ENCODE data around the gene DKC1.

DKC1 gene

DNA sequence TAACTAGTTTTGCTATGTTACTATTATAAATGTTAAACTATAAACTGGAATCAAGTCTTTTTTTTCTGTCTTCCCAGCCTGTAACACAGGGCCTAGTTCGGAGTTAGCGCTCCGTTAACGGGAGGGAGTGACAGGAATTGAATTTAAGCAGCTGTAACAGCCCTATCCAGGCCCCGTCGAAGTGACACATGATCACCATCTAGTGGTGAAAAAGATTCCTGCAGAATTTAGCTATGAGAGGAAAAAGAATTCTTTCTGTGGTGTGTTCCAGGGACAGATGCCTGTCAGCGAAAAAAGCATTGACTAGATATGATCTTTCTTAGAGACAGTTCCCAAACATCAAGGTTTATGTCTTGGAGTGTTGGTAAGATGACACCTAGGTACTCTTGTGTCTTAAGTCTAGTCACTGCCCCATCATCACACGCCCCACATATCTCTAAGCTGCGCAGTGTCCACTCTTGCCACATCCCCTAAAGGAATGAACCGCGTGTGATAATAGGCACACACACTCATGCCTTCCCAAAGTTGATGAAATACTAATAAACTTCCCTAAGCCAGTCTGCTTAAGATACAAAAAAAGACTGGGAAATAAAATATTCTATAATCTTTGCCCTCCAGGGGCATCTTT lies 13.8 kb upstream of the DKC1 start:
- no peaks in the 10 kb centered on the region for H3K9me3 ChIP-seq (ENCODE audit: insufficient read depth, low read length)
- H3K4me2 ChIP-seq (ENCODE audit: low read length) = peak overlapping the region; percentile 54
- no peaks in the 10 kb centered on the region for H3K36me3 ChIP-seq (replicated peaks; ENCODE audit: low read depth, low read length)
- no peak for TF ChIP-seq EZH2phosphoT487 (IDR thresholded peaks at IDR 0.05; ENCODE audit: low read depth)
- TF ChIP-seq, protein P1, sequence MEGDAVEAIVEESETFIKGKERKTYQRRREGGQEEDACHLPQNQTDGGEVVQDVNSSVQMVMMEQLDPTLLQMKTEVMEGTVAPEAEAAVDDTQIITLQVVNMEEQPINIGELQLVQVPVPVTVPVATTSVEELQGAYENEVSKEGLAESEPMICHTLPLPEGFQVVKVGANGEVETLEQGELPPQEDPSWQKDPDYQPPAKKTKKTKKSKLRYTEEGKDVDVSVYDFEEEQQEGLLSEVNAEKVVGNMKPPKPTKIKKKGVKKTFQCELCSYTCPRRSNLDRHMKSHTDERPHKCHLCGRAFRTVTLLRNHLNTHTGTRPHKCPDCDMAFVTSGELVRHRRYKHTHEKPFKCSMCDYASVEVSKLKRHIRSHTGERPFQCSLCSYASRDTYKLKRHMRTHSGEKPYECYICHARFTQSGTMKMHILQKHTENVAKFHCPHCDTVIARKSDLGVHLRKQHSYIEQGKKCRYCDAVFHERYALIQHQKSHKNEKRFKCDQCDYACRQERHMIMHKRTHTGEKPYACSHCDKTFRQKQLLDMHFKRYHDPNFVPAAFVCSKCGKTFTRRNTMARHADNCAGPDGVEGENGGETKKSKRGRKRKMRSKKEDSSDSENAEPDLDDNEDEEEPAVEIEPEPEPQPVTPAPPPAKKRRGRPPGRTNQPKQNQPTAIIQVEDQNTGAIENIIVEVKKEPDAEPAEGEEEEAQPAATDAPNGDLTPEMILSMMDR (IDR thresholded peaks at IDR 0.05; ENCODE audit: low read depth, low read length) = peak; percentile 63
- no peak overlapping the region for H3K9ac ChIP-seq (ENCODE audit: low read length)
- no peaks in the 10 kb centered on the region for H3K79me2 ChIP-seq (ENCODE audit: low read length)
- H3K4me1 ChIP-seq (ENCODE audit: low read length) = peaks cover 7% of the 10 kb centered on the region
- no peak overlapping the region for H3K27ac ChIP-seq (ENCODE audit: low read length)
- 0 out of 2 replicates have a peak, but pooled peaks cover 5% of the 10 kb centered on the region for H4K20me1 ChIP-seq (ENCODE audit: insufficient read depth, low read length)
- peaks cover 36% of the 10 kb centered on the region for H3K27me3 ChIP-seq (ENCODE audit: low read depth, low read length)
- H2AFZ ChIP-seq (ENCODE audit: low read depth, low read length) = no peak overlapping the region
- H3K4me3 ChIP-seq (ENCODE audit: low read length) = no peak overlapping the region

DNA sequence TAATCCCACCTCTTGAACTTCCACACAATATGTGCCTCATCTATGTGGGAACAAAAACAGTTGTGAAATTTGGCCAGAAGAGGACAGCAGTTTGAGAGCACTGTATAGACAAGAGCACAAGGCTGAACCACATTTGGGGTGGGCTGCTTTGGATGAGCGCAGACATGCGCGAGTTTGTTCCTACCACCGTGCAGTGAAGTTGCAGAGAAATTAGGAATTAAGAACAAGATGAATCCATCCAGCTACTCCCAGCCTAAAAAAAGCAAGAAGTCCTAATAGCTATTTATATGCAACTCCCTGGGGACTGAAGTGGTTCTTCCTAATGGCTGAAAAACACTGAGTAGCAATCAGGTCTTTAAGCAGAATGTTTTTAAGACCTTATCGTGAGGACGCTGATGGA lies 12.8 kb upstream of the DKC1 start:
- H3K4me3 ChIP-seq (ENCODE audit: low read length) = peak overlapping the region; percentile 93
- no peaks in the 10 kb centered on the region for H3K9me3 ChIP-seq (ENCODE audit: insufficient read depth, low read length)
- peaks cover 36% of the 10 kb centered on the region for H3K27me3 ChIP-seq (ENCODE audit: low read depth, low read length)
- peak overlapping the region; percentile 62; the same call in 1 of the 2 replicates for H2AFZ ChIP-seq (ENCODE audit: low read depth, low read length)
- peak overlapping the region; percentile 99 for H3K4me2 ChIP-seq (ENCODE audit: low read length)
- no peaks in the 10 kb centered on the region for H3K36me3 ChIP-seq (replicated peaks; ENCODE audit: low read depth, low read length)
- no peaks in the 10 kb centered on the region for H3K79me2 ChIP-seq (ENCODE audit: low read length)
- TF ChIP-seq, protein P1 (IDR thresholded peaks at IDR 0.05; ENCODE audit: low read depth, low read length) = no peak; the same call in 1 of the 2 replicates
- no peak for TF ChIP-seq EZH2phosphoT487 (IDR thresholded peaks at IDR 0.05; ENCODE audit: low read depth)
- no peak overlapping the region for H3K27ac ChIP-seq (ENCODE audit: low read length)
- peak overlapping the region; percentile 58; the same call in 1 of the 2 replicates for H3K9ac ChIP-seq (ENCODE audit: low read length)
- peaks cover 7% of the 10 kb centered on the region for H3K4me1 ChIP-seq (ENCODE audit: low read length)
- H4K20me1 ChIP-seq (ENCODE audit: insufficient read depth, low read length) = 0 out of 2 replicates have a peak, but pooled peaks cover 5% of the 10 kb centered on the region

DNA sequence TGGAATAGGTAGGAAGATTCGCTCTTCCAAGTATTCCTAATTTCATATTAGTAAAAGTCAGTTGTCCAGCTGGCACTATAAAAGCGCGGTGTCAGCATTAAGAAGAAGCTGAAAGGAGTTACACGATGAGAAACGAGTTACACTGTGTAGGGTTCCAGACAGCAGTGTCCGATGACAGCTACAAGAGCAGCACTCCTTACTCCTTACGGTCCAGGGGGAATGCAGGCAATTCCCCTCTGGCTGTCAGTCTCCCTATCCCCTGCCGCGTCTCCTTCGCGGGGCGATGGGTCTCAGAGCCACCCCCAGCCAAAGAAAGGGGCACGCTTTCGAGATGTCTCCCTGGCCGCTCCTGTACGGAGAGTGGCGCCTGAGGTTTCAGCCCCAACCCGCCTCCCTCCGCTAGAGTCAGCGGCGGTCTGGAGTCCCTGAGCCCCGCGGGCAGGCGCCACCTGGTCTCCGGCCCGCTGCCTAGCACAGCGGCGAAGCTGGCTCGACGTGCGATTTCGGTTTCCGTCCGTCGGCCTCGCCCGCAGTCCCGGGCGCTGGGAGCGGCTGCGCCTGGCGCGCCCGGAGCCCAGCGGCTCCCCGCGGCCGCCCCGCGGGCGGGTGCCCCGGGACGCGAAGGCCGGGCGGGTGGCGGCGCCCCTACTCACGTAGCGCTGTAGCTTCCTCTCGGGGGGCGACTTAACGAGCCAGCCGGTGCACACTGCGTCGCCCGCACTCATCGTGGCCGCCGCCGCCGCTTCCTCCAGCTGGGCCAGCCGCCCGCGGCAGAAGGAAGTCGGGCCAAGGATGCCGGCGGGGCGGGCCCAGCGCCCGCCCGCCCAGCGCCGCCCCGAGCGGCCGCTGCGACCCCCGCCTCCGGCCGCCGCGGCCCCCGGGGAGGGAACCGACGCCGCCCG lies 12.1 kb upstream of the DKC1 start, which contains the start of gene GAB3:
Gene GAB3, minus strand, starts transcription at position 777 of the 902 bp plus-strand sequence. Its CDS starts 52 bp downstream, at position 725.
- H2AFZ ChIP-seq (ENCODE audit: low read depth, low read length) = peak within 1 kb of the TSS; percentile 81
- no peaks in the 10 kb centered on the region for H3K36me3 ChIP-seq (replicated peaks; ENCODE audit: low read depth, low read length)
- H3K9me3 ChIP-seq (ENCODE audit: insufficient read depth, low read length) = no peaks in the 10 kb centered on the region
- peak within 1 kb of the TSS; percentile 58 for H3K9ac ChIP-seq (ENCODE audit: low read length)
- H3K27me3 ChIP-seq (ENCODE audit: low read depth, low read length) = peaks cover 36% of the 10 kb centered on the region
- peak within 1 kb of the TSS; percentile 99 for H3K4me2 ChIP-seq (ENCODE audit: low read length)
- H3K4me3 ChIP-seq (ENCODE audit: low read length) = peak within 1 kb of the TSS; percentile 93
- H4K20me1 ChIP-seq (ENCODE audit: insufficient read depth, low read length) = 0 out of 2 replicates have a peak, but pooled peaks cover 5% of the 10 kb centered on the region
- H3K4me1 ChIP-seq (ENCODE audit: low read length) = peaks cover 7% of the 10 kb centered on the region
- no peak within 1 kb of the TSS for H3K27ac ChIP-seq (ENCODE audit: low read length)
- TF ChIP-seq, protein P1 (IDR thresholded peaks at IDR 0.05; ENCODE audit: low read depth, low read length) = no peak
- TF ChIP-seq EZH2phosphoT487 (IDR thresholded peaks at IDR 0.05; ENCODE audit: low read depth) = no peak
- H3K79me2 ChIP-seq (ENCODE audit: low read length) = no peaks in the 10 kb centered on the region

DNA sequence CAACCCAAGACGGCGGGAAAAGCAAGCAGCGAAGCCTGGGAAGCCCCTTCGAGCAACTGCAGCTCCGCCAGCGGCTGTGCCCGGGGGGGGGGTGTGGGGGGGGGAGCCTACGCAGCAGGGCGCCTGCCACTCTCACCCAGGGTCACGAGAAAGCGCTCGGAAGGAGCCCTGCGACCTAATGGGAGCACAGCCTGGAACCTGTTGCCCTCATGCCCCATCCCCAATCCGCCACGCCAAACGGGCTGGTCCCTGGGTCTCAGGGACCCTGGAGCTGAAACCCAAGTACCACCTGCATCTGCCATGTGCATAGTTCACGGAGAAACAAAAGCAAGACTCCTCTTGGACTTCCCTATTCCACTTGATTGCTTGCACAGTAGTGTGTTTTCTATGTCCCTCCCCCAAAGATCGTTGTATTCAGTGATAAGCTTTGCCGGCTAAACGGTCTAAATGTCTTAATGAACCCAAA lies 11.4 kb upstream of the DKC1 start:
- Histone ChIP-seq H3K36me3 (replicated peaks; ENCODE audit: low read depth, low read length) (no peaks in the 10 kb centered on the region), H2AFZ (ENCODE audit: low read depth, low read length) (peak overlapping the region; percentile 81), H3K4me3 (ENCODE audit: low read length) (peak overlapping the region; percentile 93), H3K27me3 (ENCODE audit: low read depth, low read length) (peaks cover 36% of the 10 kb centered on the region), H4K20me1 (ENCODE audit: insufficient read depth, low read length) (0 out of 2 replicates have a peak, but pooled peaks cover 5% of the 10 kb centered on the region), H3K4me1 (ENCODE audit: low read length) (peaks cover 7% of the 10 kb centered on the region), H3K27ac (ENCODE audit: low read length) (no peak overlapping the region), H3K4me2 (ENCODE audit: low read length) (peak overlapping the region; percentile 99), H3K9me3 (ENCODE audit: insufficient read depth, low read length) (no peaks in the 10 kb centered on the region), H3K79me2 (ENCODE audit: low read length) (no peaks in the 10 kb centered on the region), H3K9ac (ENCODE audit: low read length) (peak overlapping the region; percentile 17)
- TF ChIP-seq EZH2phosphoT487 (IDR thresholded peaks at IDR 0.05; ENCODE audit: low read depth) = no peak
- TF ChIP-seq, protein P1 (IDR thresholded peaks at IDR 0.05; ENCODE audit: low read depth, low read length) = no peak

Measured in OCI-LY3 (cell line).